Activated CD8-positive, alpha-beta T cell treated with anti-CD3 and anti-CD28 coated beads, Interleukin-2, amount 10 ng/mL, durations not matched to agents 7 days and 5 days (primary cell): ENCODE results near the gene PRPF39. TPM values are rescaled to one million over a fixed set of nuclear protein-coding genes. Genes with fewer than 3 reads are reported as not detected.
"Not testable (repeated sequence)": the region's sequence is repeated elsewhere in the genome, so short reads cannot be mapped to it uniquely, and the experiment has no call there.

Experiments used
- ATAC-seq: fragments of 150-1000 bp; cut with Tn5 transposase; one replicate; pipeline ENCODE4 v1.10.0; 2021; ENCODE audit warnings: moderate library complexity
- CTCF ChIA-PET: fragments of 350-600 bp; sonication (Branson Sonifier 250); formaldehyde crosslinking; loops from one replicate; lab custom pipeline; 2021; ENCODE audit warnings: antibody characterized with exemption; lab: Charles Lee
- POLR2A ChIA-PET: fragments of 350-600 bp; sonication (Branson Sonifier 250); formaldehyde crosslinking; loops from one replicate; lab custom pipeline; 2021; ENCODE audit warnings: antibody characterized with exemption; lab: Charles Lee
- DNase-seq: peaks from one replicate; pipeline ENCODE4 v3.0.0-alpha.2; 2020
- H3K27ac Mint-ChIP-seq: one replicate; pipeline ENCODE4 v1.8.0; 2021; ENCODE audit warnings: mild to moderate bottlenecking, mixed read lengths
- H3K27me3 Mint-ChIP-seq: one replicate; pipeline ENCODE4 v1.8.0; 2021; ENCODE audit warnings: low read depth, mixed read lengths
- H3K36me3 Mint-ChIP-seq: one replicate; pipeline ENCODE4 v1.8.0; 2021; ENCODE audit warnings: low read depth, mixed read lengths
- H3K4me1 Mint-ChIP-seq: one replicate; pipeline ENCODE4 v1.8.0; 2021; ENCODE audit warnings: low read depth, mixed read lengths
- H3K4me3 Mint-ChIP-seq: one replicate; pipeline ENCODE4 v1.8.0; 2021; ENCODE audit warnings: mild to moderate bottlenecking, mixed read lengths
- H3K9me3 Mint-ChIP-seq: one replicate; pipeline ENCODE4 v1.8.0; 2022; ENCODE audit warnings: mixed read lengths; ENCODE audit not compliant: insufficient read depth
- total RNA-seq, 2 experiments: library from RNA; stranded (reverse); gene quantifications; one replicate each; pipeline ENCODE4 v1.2.3, GENCODE V29; 2021

PRPF39 gene
- total RNA-seq, 2 experiments from 2014 or later = 41.0 to 41.6 TPM

DNA sequence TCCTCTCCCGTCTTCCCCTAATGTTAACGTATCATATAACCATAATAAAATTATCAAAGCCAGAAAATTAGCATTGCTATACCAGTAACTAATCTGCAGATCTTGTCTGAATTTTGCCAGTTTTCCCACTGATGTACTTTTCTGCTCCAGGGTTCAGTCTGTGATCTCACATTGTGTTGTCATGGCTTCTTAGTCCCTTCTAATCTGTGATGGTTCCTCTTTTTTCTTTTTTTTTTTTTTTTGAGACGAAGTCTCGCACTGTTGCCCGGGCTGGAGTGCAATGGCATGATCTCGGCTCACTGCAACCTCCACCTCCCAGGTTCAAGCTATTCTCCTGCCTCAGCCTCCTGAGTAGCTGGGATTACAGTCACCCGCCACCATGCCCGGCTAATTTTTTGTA, 58.2 kb downstream of the PRPF39 start:
- H3K27me3 Mint-ChIP-seq, H3K4me3 Mint-ChIP-seq, H3K9me3 Mint-ChIP-seq, CTCF ChIA-PET, H3K27ac Mint-ChIP-seq, DNase-seq, POLR2A ChIA-PET, ATAC-seq: not testable (repeated sequence)
- peaks cover 33% of the 10 kb centered on the region for H3K36me3 Mint-ChIP-seq
- H3K4me1 Mint-ChIP-seq = peaks cover 34% of the 10 kb centered on the region

DNA sequence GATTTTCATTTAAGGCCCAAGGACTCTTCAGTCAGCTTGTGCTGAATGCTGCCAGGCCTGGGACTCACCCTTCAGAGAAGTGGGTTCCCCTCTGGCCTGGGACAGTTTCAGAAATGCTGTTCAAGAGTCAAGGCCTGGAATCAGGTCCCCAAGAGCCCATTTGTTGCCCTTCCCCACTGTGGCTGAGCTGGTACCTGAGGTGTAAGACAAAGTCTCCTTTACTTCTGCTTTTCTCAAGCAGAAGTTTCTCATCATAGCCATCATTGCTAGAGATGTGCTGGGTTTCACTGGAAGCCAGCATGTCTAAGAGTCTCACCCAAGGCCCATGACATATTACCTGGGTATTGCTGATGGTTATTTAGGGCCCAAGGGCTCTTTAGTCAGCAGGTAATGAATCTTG, 60.7 kb downstream of the PRPF39 start:
- no peaks in the 10 kb centered on the region for H3K9me3 Mint-ChIP-seq
- no peak for DNase-seq
- H3K4me3 Mint-ChIP-seq = no peak overlapping the region
- CTCF ChIA-PET = interaction anchor here (3.3 kb wide), 1 partner anchor 9 kb away, joined by 11 read pairs; the partner anchor contains the start of gene FANCM
- H3K27ac Mint-ChIP-seq = no peak overlapping the region
- POLR2A ChIA-PET = interaction anchor here (1.0 kb wide), 1 partner anchor 15 kb away, joined by 3 read pairs; no protein-coding TSS in a partner anchor
- peaks cover 16% of the 10 kb centered on the region for H3K4me1 Mint-ChIP-seq
- H3K27me3 Mint-ChIP-seq = no peaks in the 10 kb centered on the region
- ATAC-seq = no peak
- peaks cover 35% of the 10 kb centered on the region for H3K36me3 Mint-ChIP-seq

DNA sequence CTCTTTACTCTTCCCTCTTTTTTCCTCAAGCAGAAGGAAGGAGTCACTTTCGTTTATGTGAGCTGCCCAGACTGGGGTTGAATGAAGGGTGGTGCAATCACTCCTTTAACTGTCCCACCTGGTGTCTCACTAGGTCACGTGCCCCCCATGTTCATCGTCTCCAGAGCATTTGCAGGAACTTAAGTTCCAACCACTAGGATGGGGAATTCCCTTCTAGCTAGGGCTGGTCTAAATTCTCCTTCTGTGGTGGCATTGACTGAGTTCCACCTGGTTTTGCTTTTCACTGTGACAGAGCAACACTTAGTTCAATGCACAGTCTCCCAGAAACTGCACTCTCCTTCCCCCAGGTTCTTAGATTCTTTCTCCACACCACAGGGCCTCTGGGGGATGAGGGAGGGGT, 61.3 kb downstream of the PRPF39 start:
- ChIA-PET CTCF (interaction anchor here (3.3 kb wide), 1 partner anchor 9 kb away, joined by 11 read pairs; the partner anchor contains the start of gene FANCM), POLR2A (no interaction called here)
- ATAC-seq (no peak), DNase-seq (no peak)
- H3K36me3 Mint-ChIP-seq = peaks cover 37% of the 10 kb centered on the region
- H3K9me3 Mint-ChIP-seq = no peaks in the 10 kb centered on the region
- H3K27me3 Mint-ChIP-seq = no peaks in the 10 kb centered on the region
- no peak overlapping the region for H3K4me3 Mint-ChIP-seq
- H3K4me1 Mint-ChIP-seq = peaks cover 12% of the 10 kb centered on the region
- no peak overlapping the region for H3K27ac Mint-ChIP-seq

DNA sequence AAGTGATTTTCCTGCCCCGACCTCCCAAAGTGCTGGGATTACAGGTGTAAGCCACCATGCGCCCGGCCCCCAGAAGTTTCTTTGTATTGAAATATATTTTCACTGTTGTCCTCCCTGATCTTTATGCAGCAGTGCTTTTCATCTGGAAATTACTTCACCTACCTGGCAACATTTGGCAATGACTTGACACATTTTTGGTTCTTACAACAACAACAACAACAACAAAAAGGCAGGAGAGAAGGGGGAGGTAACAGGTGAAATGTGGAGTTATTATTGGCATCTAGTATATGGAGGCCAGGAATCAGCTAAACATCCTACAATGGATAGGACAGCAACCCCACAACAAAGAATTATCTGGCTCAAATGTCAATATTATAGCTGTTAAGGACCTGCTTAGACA, 65.7 kb downstream of the PRPF39 start:
- ATAC-seq (no peak), DNase-seq (no peak)
- Mint-ChIP-seq H3K27ac (no peak overlapping the region), H3K36me3 (peaks cover 26% of the 10 kb centered on the region), H3K27me3 (no peaks in the 10 kb centered on the region), H3K4me1 (peaks cover 5% of the 10 kb centered on the region), H3K9me3 (no peaks in the 10 kb centered on the region), H3K4me3 (no peak overlapping the region)
- ChIA-PET POLR2A (no interaction called here), CTCF (interaction anchor here (1.4 kb wide), 1 partner anchor 13 kb away, joined by 4 read pairs; no protein-coding TSS in a partner anchor)

DNA sequence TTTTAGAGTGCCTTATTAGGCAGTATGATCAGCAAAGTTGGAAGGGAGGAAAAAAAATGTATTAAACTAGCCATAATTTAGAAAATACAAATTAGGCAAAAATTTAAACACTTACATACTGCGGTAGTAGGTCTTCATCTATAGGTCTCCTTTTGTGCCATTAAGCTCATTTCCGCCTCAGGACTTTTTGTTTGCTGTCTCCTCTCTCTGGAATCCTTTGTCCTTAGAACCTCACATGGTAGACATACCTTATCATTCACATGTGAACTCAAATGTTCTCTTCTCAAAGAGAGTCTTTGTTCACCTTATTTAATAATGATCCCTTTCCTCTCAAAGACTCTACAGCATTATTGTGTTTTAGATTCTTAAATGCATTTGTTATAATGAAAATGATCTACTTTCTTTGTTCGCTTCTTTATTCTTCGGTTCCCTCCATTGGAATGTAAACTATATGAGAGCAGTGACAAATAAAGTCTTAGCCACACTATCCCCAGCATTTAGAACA, 66.5 kb downstream of the PRPF39 start:
- no peak for ATAC-seq
- no peak overlapping the region for H3K4me3 Mint-ChIP-seq
- peaks cover 3% of the 10 kb centered on the region for H3K4me1 Mint-ChIP-seq
- H3K36me3 Mint-ChIP-seq = peaks cover 19% of the 10 kb centered on the region
- ChIA-PET CTCF (no interaction called here), POLR2A (no interaction called here)
- no peaks in the 10 kb centered on the region for H3K27me3 Mint-ChIP-seq
- H3K27ac Mint-ChIP-seq = no peak overlapping the region
- H3K9me3 Mint-ChIP-seq = no peaks in the 10 kb centered on the region
- no peak for DNase-seq

DNA sequence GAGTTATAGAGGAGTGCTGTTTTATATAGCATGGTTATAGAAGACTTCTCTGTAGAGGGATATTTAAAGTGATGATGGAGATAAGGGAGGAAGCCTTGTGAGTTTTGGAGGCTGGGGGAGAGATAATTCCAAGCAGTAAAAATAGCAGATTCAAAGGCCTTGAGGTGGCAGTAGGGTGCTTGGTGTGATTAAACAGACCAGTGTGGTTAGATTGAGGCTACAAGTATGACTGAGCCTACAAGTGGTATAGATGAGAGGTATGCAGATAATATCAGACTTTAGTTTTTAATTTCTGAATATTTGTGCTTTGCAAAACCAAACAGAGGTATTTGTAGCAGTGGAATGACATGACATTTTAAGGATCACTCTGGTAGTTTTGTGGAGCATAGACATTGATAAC, 72.2 kb downstream of the PRPF39 start:
- no peak overlapping the region for H3K27ac Mint-ChIP-seq
- H3K4me3 Mint-ChIP-seq = no peak overlapping the region
- ATAC-seq (peak; percentile 85), DNase-seq (peak; percentile 32)
- peaks cover 12% of the 10 kb centered on the region for H3K4me1 Mint-ChIP-seq
- ChIA-PET POLR2A (no interaction called here), CTCF (no interaction called here)
- no peaks in the 10 kb centered on the region for H3K9me3 Mint-ChIP-seq
- peaks cover 16% of the 10 kb centered on the region for H3K36me3 Mint-ChIP-seq
- no peaks in the 10 kb centered on the region for H3K27me3 Mint-ChIP-seq

Other genes with a start within 250 kb of the PRPF39 start
- gene KLHL28, start 122.2 kb upstream of the PRPF39 start, total RNA-seq = 10 to 100 TPM; 13.9 to 15.2 TPM
- gene TOGARAM1, start 121.9 kb upstream of the PRPF39 start, total RNA-seq = 1 to 10 TPM; 8.9 to 9.5 TPM
- 10 to 100 TPM; 70.2 to 74.9 TPM for gene FKBP3, start 50.4 kb downstream of the PRPF39 start, total RNA-seq
- 10 to 100 TPM; 17.2 to 20.2 TPM for gene FANCM, start 51.8 kb downstream of the PRPF39 start, total RNA-seq
- gene MIS18BP1, start 169.1 kb downstream of the PRPF39 start, total RNA-seq = 10 to 100 TPM; 66.4 to 71.8 TPM